ENCODE data around the gene BTNL9. TPM values are rescaled to one million over a fixed set of nuclear protein-coding genes. Genes with fewer than 3 reads are reported as not detected.

Gene BTNL9
- total RNA-seq, 1 donor from 2014 or later, result 38.5 TPM

GRCh38 chr5:181031716-181032115 is 8.3 kb upstream of the BTNL9 start:
- H3K4me3 ChIP-seq, result no peak overlapping the region
- H3K36me3 ChIP-seq, result no peaks in the 10 kb centered on the region
- peaks cover 21% of the 10 kb centered on the region for H3K27me3 ChIP-seq (ENCODE audit: low read depth)
- H3K27ac ChIP-seq (replicated peaks), result no peak overlapping the region
- H3K9me3 ChIP-seq (replicated peaks), result no peaks in the 10 kb centered on the region
- H3K4me1 ChIP-seq, result peaks cover 7% of the 10 kb centered on the region
- DNase-seq, result no peak
- TF ChIP-seq CTCF (IDR thresholded peaks at IDR 0.05; ENCODE audit: borderline replicate concordance), result no peak
- intact Hi-C loops (cut with micrococcal nuclease), result no loop called here

- Histone ChIP-seq H3K27me3 (ENCODE audit: low read depth) (peaks cover 49% of the 10 kb centered on the region), H3K4me1 (peaks cover 9% of the 10 kb centered on the region), H3K9me3 (replicated peaks) (no peaks in the 10 kb centered on the region), H3K36me3 (no peaks in the 10 kb centered on the region), H3K4me3 (no peak overlapping the region), H3K27ac (replicated peaks) (peak overlapping the region; percentile 11)
- no peak for DNase-seq
- TF ChIP-seq CTCF (IDR thresholded peaks at IDR 0.05; ENCODE audit: borderline replicate concordance), result no peak
- intact Hi-C loops (cut with micrococcal nuclease), result no loop called here
These were observed 3.9 kb upstream of the BTNL9 start for GRCh38 chr5:181035991-181036815.

- H3K36me3 ChIP-seq, result no peaks in the 10 kb centered on the region
- no peaks in the 10 kb centered on the region for H3K9me3 ChIP-seq (replicated peaks)
- intact Hi-C loops (cut with micrococcal nuclease), result no loop called here
- peaks cover 53% of the 10 kb centered on the region for H3K27me3 ChIP-seq (ENCODE audit: low read depth)
- H3K4me3 ChIP-seq, result no peak overlapping the region
- H3K4me1 ChIP-seq, result peaks cover 9% of the 10 kb centered on the region
- peak overlapping the region; percentile 11 for H3K27ac ChIP-seq (replicated peaks)
- no peak for DNase-seq
- no peak for TF ChIP-seq CTCF (IDR thresholded peaks at IDR 0.05; ENCODE audit: borderline replicate concordance)
These were observed 3.2 kb upstream of the BTNL9 start for GRCh38 chr5:181036816-181037364.

- intact Hi-C loops (cut with micrococcal nuclease), result no loop called here
- Histone ChIP-seq H3K9me3 (replicated peaks) (no peaks in the 10 kb centered on the region), H3K36me3 (no peaks in the 10 kb centered on the region), H3K4me1 (peaks cover 9% of the 10 kb centered on the region), H3K27me3 (ENCODE audit: low read depth) (peaks cover 58% of the 10 kb centered on the region), H3K4me3 (no peak overlapping the region), H3K27ac (replicated peaks) (peak overlapping the region; percentile 46)
- TF ChIP-seq CTCF (IDR thresholded peaks at IDR 0.05; ENCODE audit: borderline replicate concordance), result no peak
- no peak for DNase-seq
These were observed 2.7 kb upstream of the BTNL9 start for GRCh38 chr5:181037365-181037861.

DNA sequence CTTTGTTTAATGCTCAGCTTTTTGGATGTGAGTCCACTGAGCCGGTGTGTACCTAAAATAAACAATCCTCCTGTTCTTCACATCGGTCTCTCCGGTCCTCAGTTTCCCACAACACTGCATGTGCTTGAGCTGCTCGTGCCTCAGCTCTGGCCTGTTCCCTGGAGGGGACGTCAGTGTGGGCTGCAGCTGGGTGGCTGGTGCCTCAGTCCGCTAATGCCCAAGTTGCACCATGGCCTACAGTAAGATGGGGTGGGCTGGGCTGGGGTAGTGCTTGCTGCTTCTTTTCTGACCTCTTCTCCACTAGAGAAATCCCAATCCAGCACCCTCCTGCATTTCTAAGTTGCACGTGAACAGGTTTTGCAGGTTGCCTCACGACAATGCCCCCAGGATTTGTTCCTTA is 595 bp upstream of the BTNL9 start:
- TF ChIP-seq CTCF (IDR thresholded peaks at IDR 0.05; ENCODE audit: borderline replicate concordance), result no peak
- H3K36me3 ChIP-seq, result no peaks in the 10 kb centered on the region
- intact Hi-C loops (cut with micrococcal nuclease), result no loop called here
- peaks cover 76% of the 10 kb centered on the region for H3K27me3 ChIP-seq (ENCODE audit: low read depth)
- peak overlapping the region; percentile 64 for H3K4me3 ChIP-seq
- DNase-seq, result no peak
- peak overlapping the region; percentile 92 for H3K27ac ChIP-seq (replicated peaks)
- no peaks in the 10 kb centered on the region for H3K9me3 ChIP-seq (replicated peaks)
- peaks cover 17% of the 10 kb centered on the region for H3K4me1 ChIP-seq

All from left ventricle myocardium inferior (tissue), 1 donor.